H1 (cell line): ENCODE results near the gene HES3.

ENCODE experiments used
- BCL11A ChIP-seq, 2 experiments: IDR thresholded peaks; one replicate each; pipeline ENCODE4 v1.6.1; 2011; ENCODE audit warnings: low read depth in 2 of 2, low read length in 2 of 2, mild to moderate bottlenecking in 2 of 2
- CTCF ChIP-seq, 3 experiments: IDR thresholded peaks; 1 replicate in 2 of 3; 2 replicates in 1 of 3; pipeline versions ENCODE4 v1.5.1 to v1.6.1; 2011; ENCODE audit warnings: low read length in 3 of 3, mild to moderate bottlenecking in 3 of 3, inconsistent platforms in 2 of 3, low read depth in 1 of 3, moderate library complexity in 1 of 3; ENCODE audit not compliant: insufficient read depth in 1 of 3; ENCODE audit errors: control extremely low read depth in 1 of 3
- EZH2 ChIP-seq: fragments of 200-600 bp; sonication (generic); IDR thresholded peaks from 2 replicates; pipeline ENCODE4 v1.7.1; 2012; ENCODE audit warnings: low read depth, mild to moderate bottlenecking, moderate library complexity, low read length, inconsistent platforms; ENCODE audit not compliant: severe bottlenecking
- JUND ChIP-seq: IDR thresholded peaks from 2 replicates; pipeline ENCODE4 v1.6.1; 2011; ENCODE audit warnings: mild to moderate bottlenecking, improper control_type of control experiment, low read length
- POLR2A ChIP-seq, 2 experiments: IDR thresholded peaks; 1 replicate in 1 of 2; 2 replicates in 1 of 2; pipeline ENCODE4 v1.6.1; 2011; ENCODE audit warnings: low read depth in 2 of 2, low read length in 2 of 2, mild to moderate bottlenecking in 2 of 2; ENCODE audit errors: control extremely low read depth in 1 of 2
- RBBP5 ChIP-seq: IDR thresholded peaks from 2 replicates; pipeline ENCODE4 v1.7.1; 2012; ENCODE audit warnings: low read depth, mild to moderate bottlenecking, inconsistent platforms, low read length, moderate library complexity, borderline replicate concordance
- ZNF274 ChIP-seq: IDR thresholded peaks from 2 replicates; pipeline ENCODE4 v1.7.0; 2012; ENCODE audit warnings: low read length, borderline replicate concordance; ENCODE audit errors: extremely low read depth

DNA sequence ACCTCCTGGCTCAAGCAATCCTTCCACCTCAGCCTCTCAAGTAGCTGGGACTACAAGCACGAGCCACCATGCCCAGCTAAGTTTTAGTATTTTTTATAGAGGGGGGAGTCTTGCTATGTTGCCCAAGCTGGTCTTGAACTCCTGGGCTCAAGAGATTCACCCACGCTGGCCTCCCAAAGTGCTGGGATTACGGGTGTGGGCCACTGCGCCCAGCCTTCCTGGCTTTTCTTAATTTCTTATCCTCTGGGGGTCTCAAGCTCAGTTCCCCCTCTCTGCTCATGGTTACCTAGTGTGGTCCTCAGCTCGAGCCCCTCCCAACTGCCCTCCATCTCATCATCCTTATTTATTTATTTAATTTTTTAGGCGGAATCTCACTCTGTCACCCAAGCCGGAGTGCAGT lies 41.7 kb upstream of the HES3 start:
- no peak for TF ChIP-seq EZH2
- TF ChIP-seq ZNF274, result no peak
- TF ChIP-seq JUND, result no peak
- TF ChIP-seq POLR2A (IDR thresholded peaks at IDR 0.05; ENCODE audit: control extremely low read depth in 1 of 2, low read depth in 2 of 2, low read length in 2 of 2), result no peak
- TF ChIP-seq BCL11A (IDR thresholded peaks at IDR 0.05; ENCODE audit: low read depth in 2 of 2, low read length in 2 of 2), result no peak
- no peak for TF ChIP-seq CTCF (IDR thresholded peaks at IDR 0.05; ENCODE audit: control extremely low read depth in 1 of 3, insufficient read depth in 1 of 3, low read depth in 1 of 3, low read length in 3 of 3)
- TF ChIP-seq RBBP5, result no peak
